GM12878 (cell line): ENCODE results near the gene SCAMP1. TPM values are rescaled to one million over a fixed set of nuclear protein-coding genes. Genes with fewer than 3 reads are reported as not detected.

Experiments used
- ATAC-seq: fragments of 200-7000 bp; cut with Tn5 transposase; 3 replicates; pipeline ENCODE4 v1.9.1; 2020; ENCODE audit warnings: mild to moderate bottlenecking, moderate library complexity
- BruUV-seq: library from RNA; stranded (reverse); fragments of 400-500 nt; replicated peaks from 2 replicates; lab custom pipeline; 2021; lab: Mats Ljungman, UMichigan
- CTCF ChIA-PET: fragments of 300-600 bp; sonication (Branson Sonifier 250); formaldehyde crosslinking; extraction: SDS; loops from one replicate; lab custom pipeline; 2021; ENCODE audit warnings: inconsistent platforms; lab: Yijun Ruan, JAX
- POLR2A ChIA-PET: fragments of 350-600 bp; formaldehyde crosslinking; extraction: SDS; loops from one replicate; lab custom pipeline; 2021; ENCODE audit warnings: inconsistent platforms; lab: Charles Lee
- RAD21 ChIA-PET: fragments of 300-600 bp; sonication (Branson Sonifier 250); formaldehyde crosslinking; loops from one replicate; lab custom pipeline; 2023; ENCODE audit warnings: antibody characterized with exemption; ENCODE audit not compliant: unreplicated experiment; lab: Charles Lee
- SMC1A ChIA-PET: fragments of 300-600 bp; sonication (Branson Sonifier 250); formaldehyde crosslinking; loops from one replicate; lab custom pipeline; 2023; ENCODE audit not compliant: unreplicated experiment, uncharacterized antibody; lab: Charles Lee
- DNase-seq: peaks from one replicate; pipeline ENCODE4 v3.0.0-alpha.2; 2011; ENCODE audit warnings: low read depth, low spot score
- FAIRE-seq: peaks from 3 replicates; lab custom pipeline; 2011; peaks lifted over from hg19 to GRCh38; lab: Jason Lieb, UNC
- H2AFZ ChIP-seq: 2 replicates; pipeline ENCODE4 v1.6.0; 2011; ENCODE audit warnings: low read depth, low read length, control low read depth; ENCODE audit not compliant: control insufficient read depth
- H3K27ac ChIP-seq: 2 replicates; pipeline ENCODE4 v1.5.1; 2011; ENCODE audit warnings: control low read depth; ENCODE audit not compliant: control insufficient read depth, insufficient read depth
- H3K27me3 ChIP-seq, 2 experiments: replicated peaks in 1 of 2; 2 replicates each; pipeline versions ENCODE4 v1.6.0 to v1.6.1; 2011; ENCODE audit warnings: low read length in 1 of 2; ENCODE audit not compliant: control insufficient read depth in 2 of 2, insufficient read depth in 2 of 2
- H3K36me3 ChIP-seq, 2 experiments: 2 replicates each; pipeline ENCODE4 v1.5.1; 2011; ENCODE audit warnings: low read length in 1 of 2; ENCODE audit not compliant: control insufficient read depth in 2 of 2, insufficient read depth in 2 of 2
- H3K4me1 ChIP-seq: 2 replicates; pipeline ENCODE4 v1.6.1; 2011; ENCODE audit warnings: mild to moderate bottlenecking, low read length, moderate library complexity, mixed read lengths; ENCODE audit not compliant: control insufficient read depth, insufficient read depth
- H3K4me2 ChIP-seq: 2 replicates; pipeline ENCODE4 v1.6.0; 2011; ENCODE audit warnings: control low read depth; ENCODE audit not compliant: control insufficient read depth, insufficient read depth
- H3K4me3 ChIP-seq: fragments of 200-600 bp; sonication (generic); 2 replicates; pipeline ENCODE4 v1.5.1; 2016
- H3K79me2 ChIP-seq: 2 replicates; pipeline ENCODE4 v1.6.0; 2011; ENCODE audit warnings: low read length; ENCODE audit not compliant: control insufficient read depth, insufficient read depth
- H3K9ac ChIP-seq: 2 replicates; pipeline ENCODE4 v1.8.0; 2011; ENCODE audit warnings: low read length, control low read depth, mixed read lengths; ENCODE audit not compliant: control insufficient read depth, insufficient read depth
- H3K9me3 ChIP-seq: replicated peaks from 3 replicates; pipeline ENCODE4 v1.5.1; 2011; ENCODE audit warnings: mild to moderate bottlenecking, low read length; ENCODE audit not compliant: control insufficient read depth, insufficient read depth
- H4K20me1 ChIP-seq: 2 replicates; pipeline ENCODE4 v1.6.0; 2011; ENCODE audit not compliant: control insufficient read depth, insufficient read depth
- ESRRA ChIP-seq: IDR thresholded peaks from 2 replicates; pipeline ENCODE4 v1.6.1; 2012; ENCODE audit warnings: mild to moderate bottlenecking, low read length, improper control_type of control experiment
- EZH2 ChIP-seq: IDR thresholded peaks from 2 replicates; pipeline ENCODE4 v1.6.1; 2012; ENCODE audit warnings: low read depth, mild to moderate bottlenecking, control low read depth, inconsistent platforms, low read length, borderline replicate concordance; ENCODE audit not compliant: control insufficient read depth
- KLF5 ChIP-seq: fragments of 450-650 bp; IDR thresholded peaks from 2 replicates; pipeline ENCODE4 v1.6.1; 2014; ENCODE audit warnings: mild to moderate bottlenecking; ENCODE audit not compliant: partially characterized antibody
- MEF2A ChIP-seq: IDR thresholded peaks from 2 replicates; pipeline ENCODE4 v1.6.1; 2011; ENCODE audit warnings: low read depth, mild to moderate bottlenecking, low read length, moderate library complexity; ENCODE audit not compliant: insufficient read depth
- RUNX3 ChIP-seq: IDR thresholded peaks from 2 replicates; pipeline ENCODE4 v1.6.1; 2012; ENCODE audit warnings: low read length, inconsistent platforms
- SMAD5 ChIP-seq: IDR thresholded peaks from 2 replicates; pipeline ENCODE4 v1.6.1; 2016; ENCODE audit warnings: antibody characterized with exemption, low read depth
- TBL1XR1 ChIP-seq: IDR thresholded peaks from 2 replicates; pipeline ENCODE4 v1.6.1; 2012; ENCODE audit warnings: low read depth, low read length, improper control_type of control experiment
- ZZZ3 ChIP-seq: IDR thresholded peaks from 2 replicates; pipeline ENCODE4 v1.6.1; 2011; ENCODE audit warnings: low read depth; ENCODE audit not compliant: control insufficient read depth, insufficient read length
- WGBS: methylation state at CpG from one replicate; pipeline ENCODE4 v1.1.6; 2016; ENCODE audit warnings: low lambda C conversion rate; ENCODE audit not compliant: insufficient replicate concordance, insufficient coverage; ENCODE audit errors: missing lambda C conversion rate; 5-methylcytosine and 5-hydroxymethylcytosine counted together
- in situ Hi-C: fragments of 300-500 bp; cut with MboI; formaldehyde crosslinking; loops from 9 replicates; pipeline ENCODE4 v1.14.3; 2018; ENCODE audit warnings: mixed read lengths
- intact Hi-C: fragments of 100-400 bp; cut with micrococcal nuclease; formaldehyde crosslinking; loops from one replicate; pipeline ENCODE4 v1.14.2; 2022; ENCODE audit not compliant: unreplicated experiment
- polyA plus RNA-seq, 11 experiments: library from polyadenylated mRNA; depleted of rRNA in 4 of 11; unstranded in 6 of 11; stranded (reverse) in 5 of 11; fragments of >200 nt; fragmentation: Nextera tagmentation in 4 of 11; fragmentation: Illumina TruSeq in 1 of 11; extraction: Ambion mirVana in 4 of 11; extraction: Trizol in 1 of 11; gene quantifications; 1 replicate in 1 of 11; 2 replicates in 10 of 11; pipeline versions ENCODE4 v1.2.1 to v1.2.3, GENCODE V29; 2011 to 2016; ENCODE audit warnings: inconsistent platforms in 2 of 11, missing spikeins in 2 of 11, low read depth in 1 of 11
- total RNA-seq, 4 experiments: library from RNA; depleted of rRNA in 3 of 4; stranded (reverse); fragments of >200 nt in 3 of 4; fragmentation: Illumina TruSeq in 1 of 4; extraction: Trizol in 1 of 4; gene quantifications; 2 replicates each; pipeline versions ENCODE4 v1.2.1 to v1.2.3, GENCODE V29; 2013 to 2021
- TF ChIP-seq, protein P1 (sequence below): fragments of 150-350 bp; IDR thresholded peaks from 2 replicates; pipeline ENCODE4 v1.6.1; 2014; ENCODE audit warnings: mild to moderate bottlenecking, low read depth, low read length
- TF ChIP-seq, protein P2 (sequence below): fragments of 450-650 bp; IDR thresholded peaks from 2 replicates; pipeline ENCODE4 v1.6.1; 2018; ENCODE audit warnings: mild to moderate bottlenecking, low read depth, moderate library complexity; ENCODE audit not compliant: partially characterized antibody
- TF ChIP-seq, protein P3 (sequence below): fragments of 450-650 bp; IDR thresholded peaks from 2 replicates; pipeline ENCODE4 v1.6.1; 2017; ENCODE audit warnings: mild to moderate bottlenecking, moderate library complexity
- TF ChIP-seq, protein P4 (sequence below): fragments of 450-650 bp; IDR thresholded peaks from 2 replicates; pipeline ENCODE4 v1.6.1; 2017; ENCODE audit warnings: mild to moderate bottlenecking

The SCAMP1 gene
- total and polyA plus RNA-seq, 10 of the 15 experiments (the other 5 are each of a cell fraction or from before 2014, with no cell fraction given), result 6.4 to 27.9 (median 20.0) TPM

DNA sequence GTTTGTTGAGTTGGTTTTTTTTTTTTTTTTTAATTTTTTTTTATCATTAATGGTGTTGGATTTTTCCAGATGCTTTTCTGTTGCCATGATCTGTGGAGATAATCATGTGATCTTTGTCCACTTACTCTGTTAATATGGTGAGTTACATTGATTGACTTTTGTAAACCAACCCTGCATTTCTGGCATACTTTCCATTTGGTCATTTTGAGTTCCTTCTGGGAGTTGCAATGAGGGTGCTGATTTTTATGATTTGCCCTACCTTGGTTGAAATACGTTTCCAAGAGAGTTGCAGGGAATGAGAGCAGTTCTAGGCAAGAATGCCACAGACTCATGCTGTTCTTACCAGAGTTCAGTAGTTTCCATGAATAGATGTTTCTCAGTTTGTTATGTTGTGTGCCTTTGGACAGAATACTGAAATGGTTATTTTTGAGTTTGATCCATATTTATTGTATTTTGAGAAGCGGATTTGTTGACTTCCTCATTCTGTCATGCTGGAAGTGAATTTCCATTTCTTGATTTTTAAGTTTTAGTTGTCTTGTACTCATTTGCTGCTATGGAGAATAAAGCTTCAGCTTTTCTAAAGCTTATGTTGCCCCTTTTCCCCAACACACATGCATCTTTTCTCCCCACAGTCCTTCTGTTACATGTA is 69.0 kb downstream of the SCAMP1 start:
- no peaks in the 10 kb centered on the region for H3K4me1 ChIP-seq
- ChIA-PET SMC1A (no interaction called here), RAD21 (no interaction called here), POLR2A (interaction anchor here (0.5 to 0.6 kb wide), 2 partner anchors 14 to 25 kb away, joined by 3 to 9 read pairs; no protein-coding TSS in a partner anchor), CTCF (interaction anchor here (1.4 kb wide), 1 partner anchor 21 kb away, joined by 5 read pairs; no protein-coding TSS in a partner anchor)
- BruUV-seq, result no TSS peak
- no peaks in the 10 kb centered on the region for H3K9me3 ChIP-seq
- no peak overlapping the region for H3K27ac ChIP-seq
- no peak overlapping the region for H3K4me3 ChIP-seq
- no peak overlapping the region for H3K9ac ChIP-seq
- no peak for FAIRE-seq
- 98% methylated on average over 2 of the region's 2 CpGs for WGBS
- no peaks in the 10 kb centered on the region; a peak in 1 of 4 replicates for H3K36me3 ChIP-seq
- intact Hi-C loops (no loop called here), in situ Hi-C loops (no loop called here)
- DNase-seq, result no peak
- H2AFZ ChIP-seq, result no peak overlapping the region
- no peaks in the 10 kb centered on the region for H4K20me1 ChIP-seq
- ATAC-seq, result no peak
- H3K4me2 ChIP-seq, result no peak overlapping the region
- H3K79me2 ChIP-seq, result no peaks in the 10 kb centered on the region
- H3K27me3 ChIP-seq, result no peaks in the 10 kb centered on the region
- TF ChIP-seq, protein P1, sequence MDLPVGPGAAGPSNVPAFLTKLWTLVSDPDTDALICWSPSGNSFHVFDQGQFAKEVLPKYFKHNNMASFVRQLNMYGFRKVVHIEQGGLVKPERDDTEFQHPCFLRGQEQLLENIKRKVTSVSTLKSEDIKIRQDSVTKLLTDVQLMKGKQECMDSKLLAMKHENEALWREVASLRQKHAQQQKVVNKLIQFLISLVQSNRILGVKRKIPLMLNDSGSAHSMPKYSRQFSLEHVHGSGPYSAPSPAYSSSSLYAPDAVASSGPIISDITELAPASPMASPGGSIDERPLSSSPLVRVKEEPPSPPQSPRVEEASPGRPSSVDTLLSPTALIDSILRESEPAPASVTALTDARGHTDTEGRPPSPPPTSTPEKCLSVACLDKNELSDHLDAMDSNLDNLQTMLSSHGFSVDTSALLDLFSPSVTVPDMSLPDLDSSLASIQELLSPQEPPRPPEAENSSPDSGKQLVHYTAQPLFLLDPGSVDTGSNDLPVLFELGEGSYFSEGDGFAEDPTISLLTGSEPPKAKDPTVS, result no peak
- TF ChIP-seq, protein P2, sequence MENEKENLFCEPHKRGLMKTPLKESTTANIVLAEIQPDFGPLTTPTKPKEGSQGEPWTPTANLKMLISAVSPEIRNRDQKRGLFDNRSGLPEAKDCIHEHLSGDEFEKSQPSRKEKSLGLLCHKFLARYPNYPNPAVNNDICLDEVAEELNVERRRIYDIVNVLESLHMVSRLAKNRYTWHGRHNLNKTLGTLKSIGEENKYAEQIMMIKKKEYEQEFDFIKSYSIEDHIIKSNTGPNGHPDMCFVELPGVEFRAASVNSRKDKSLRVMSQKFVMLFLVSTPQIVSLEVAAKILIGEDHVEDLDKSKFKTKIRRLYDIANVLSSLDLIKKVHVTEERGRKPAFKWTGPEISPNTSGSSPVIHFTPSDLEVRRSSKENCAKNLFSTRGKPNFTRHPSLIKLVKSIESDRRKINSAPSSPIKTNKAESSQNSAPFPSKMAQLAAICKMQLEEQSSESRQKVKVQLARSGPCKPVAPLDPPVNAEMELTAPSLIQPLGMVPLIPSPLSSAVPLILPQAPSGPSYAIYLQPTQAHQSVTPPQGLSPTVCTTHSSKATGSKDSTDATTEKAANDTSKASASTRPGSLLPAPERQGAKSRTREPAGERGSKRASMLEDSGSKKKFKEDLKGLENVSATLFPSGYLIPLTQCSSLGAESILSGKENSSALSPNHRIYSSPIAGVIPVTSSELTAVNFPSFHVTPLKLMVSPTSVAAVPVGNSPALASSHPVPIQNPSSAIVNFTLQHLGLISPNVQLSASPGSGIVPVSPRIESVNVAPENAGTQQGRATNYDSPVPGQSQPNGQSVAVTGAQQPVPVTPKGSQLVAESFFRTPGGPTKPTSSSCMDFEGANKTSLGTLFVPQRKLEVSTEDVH, result no peak
- TF ChIP-seq ESRRA, result no peak
- no peak for TF ChIP-seq EZH2
- no peak for TF ChIP-seq ZZZ3
- TF ChIP-seq SMAD5, result no peak
- TF ChIP-seq RUNX3, result no peak
- no peak for TF ChIP-seq MEF2A
- no peak for TF ChIP-seq TBL1XR1
- TF ChIP-seq, protein P3, sequence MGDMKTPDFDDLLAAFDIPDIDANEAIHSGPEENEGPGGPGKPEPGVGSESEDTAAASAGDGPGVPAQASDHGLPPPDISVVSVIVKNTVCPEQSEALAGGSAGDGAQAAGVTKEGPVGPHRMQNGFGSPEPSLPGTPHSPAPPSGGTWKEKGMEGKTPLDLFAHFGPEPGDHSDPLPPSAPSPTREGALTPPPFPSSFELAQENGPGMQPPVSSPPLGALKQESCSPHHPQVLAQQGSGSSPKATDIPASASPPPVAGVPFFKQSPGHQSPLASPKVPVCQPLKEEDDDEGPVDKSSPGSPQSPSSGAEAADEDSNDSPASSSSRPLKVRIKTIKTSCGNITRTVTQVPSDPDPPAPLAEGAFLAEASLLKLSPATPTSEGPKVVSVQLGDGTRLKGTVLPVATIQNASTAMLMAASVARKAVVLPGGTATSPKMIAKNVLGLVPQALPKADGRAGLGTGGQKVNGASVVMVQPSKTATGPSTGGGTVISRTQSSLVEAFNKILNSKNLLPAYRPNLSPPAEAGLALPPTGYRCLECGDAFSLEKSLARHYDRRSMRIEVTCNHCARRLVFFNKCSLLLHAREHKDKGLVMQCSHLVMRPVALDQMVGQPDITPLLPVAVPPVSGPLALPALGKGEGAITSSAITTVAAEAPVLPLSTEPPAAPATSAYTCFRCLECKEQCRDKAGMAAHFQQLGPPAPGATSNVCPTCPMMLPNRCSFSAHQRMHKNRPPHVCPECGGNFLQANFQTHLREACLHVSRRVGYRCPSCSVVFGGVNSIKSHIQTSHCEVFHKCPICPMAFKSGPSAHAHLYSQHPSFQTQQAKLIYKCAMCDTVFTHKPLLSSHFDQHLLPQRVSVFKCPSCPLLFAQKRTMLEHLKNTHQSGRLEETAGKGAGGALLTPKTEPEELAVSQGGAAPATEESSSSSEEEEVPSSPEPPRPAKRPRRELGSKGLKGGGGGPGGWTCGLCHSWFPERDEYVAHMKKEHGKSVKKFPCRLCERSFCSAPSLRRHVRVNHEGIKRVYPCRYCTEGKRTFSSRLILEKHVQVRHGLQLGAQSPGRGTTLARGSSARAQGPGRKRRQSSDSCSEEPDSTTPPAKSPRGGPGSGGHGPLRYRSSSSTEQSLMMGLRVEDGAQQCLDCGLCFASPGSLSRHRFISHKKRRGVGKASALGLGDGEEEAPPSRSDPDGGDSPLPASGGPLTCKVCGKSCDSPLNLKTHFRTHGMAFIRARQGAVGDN, result no peak
- no peak for TF ChIP-seq KLF5
- TF ChIP-seq, protein P4, sequence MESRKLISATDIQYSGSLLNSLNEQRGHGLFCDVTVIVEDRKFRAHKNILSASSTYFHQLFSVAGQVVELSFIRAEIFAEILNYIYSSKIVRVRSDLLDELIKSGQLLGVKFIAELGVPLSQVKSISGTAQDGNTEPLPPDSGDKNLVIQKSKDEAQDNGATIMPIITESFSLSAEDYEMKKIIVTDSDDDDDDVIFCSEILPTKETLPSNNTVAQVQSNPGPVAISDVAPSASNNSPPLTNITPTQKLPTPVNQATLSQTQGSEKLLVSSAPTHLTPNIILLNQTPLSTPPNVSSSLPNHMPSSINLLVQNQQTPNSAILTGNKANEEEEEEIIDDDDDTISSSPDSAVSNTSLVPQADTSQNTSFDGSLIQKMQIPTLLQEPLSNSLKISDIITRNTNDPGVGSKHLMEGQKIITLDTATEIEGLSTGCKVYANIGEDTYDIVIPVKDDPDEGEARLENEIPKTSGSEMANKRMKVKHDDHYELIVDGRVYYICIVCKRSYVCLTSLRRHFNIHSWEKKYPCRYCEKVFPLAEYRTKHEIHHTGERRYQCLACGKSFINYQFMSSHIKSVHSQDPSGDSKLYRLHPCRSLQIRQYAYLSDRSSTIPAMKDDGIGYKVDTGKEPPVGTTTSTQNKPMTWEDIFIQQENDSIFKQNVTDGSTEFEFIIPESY, result no peak
